A549 (cell line): Measurements from ENCODE around the gene HSPBP1.

ENCODE experiments used
- CEBPB ChIP-seq, 2 experiments: fragments of >200 bp in 1 of 2; sonication (Bioruptor Twin) in 1 of 2; formaldehyde crosslinking in 1 of 2; IDR thresholded peaks; 2 replicates each; pipeline ENCODE4 v1.6.1; 2012 to 2016
- CTCF ChIP-seq: fragments of >200 bp; sonication (Bioruptor Twin); formaldehyde crosslinking; IDR thresholded peaks from 3 replicates; pipeline ENCODE4 v1.5.1; 2016
- ESRRA ChIP-seq: fragments of 150-350 bp; IDR thresholded peaks from 2 replicates; pipeline ENCODE4 v1.6.1; 2014; ENCODE audit warnings: mild to moderate bottlenecking, low read length, borderline replicate concordance
- JUNB ChIP-seq: fragments of >200 bp; sonication (Bioruptor Twin); formaldehyde crosslinking; IDR thresholded peaks from 2 replicates; pipeline ENCODE4 v1.6.1; 2016
- MAFK ChIP-seq: fragments of 450-650 bp; IDR thresholded peaks from 2 replicates; pipeline ENCODE4 v1.6.1; 2014; ENCODE audit not compliant: partially characterized antibody
- MAX ChIP-seq: IDR thresholded peaks from 2 replicates; pipeline ENCODE4 v1.6.1; 2012
- POLR2A ChIP-seq: IDR thresholded peaks from 2 replicates; pipeline ENCODE4 v1.6.1; 2012; ENCODE audit warnings: mild to moderate bottlenecking, low read length
- RCOR1 ChIP-seq: fragments of 150-350 bp; IDR thresholded peaks from 2 replicates; pipeline ENCODE4 v1.6.1; 2014; ENCODE audit warnings: antibody characterized with exemption, low read length, low read depth
- ZFP36 ChIP-seq: fragments of 450-650 bp; IDR thresholded peaks from 2 replicates; pipeline ENCODE4 v1.6.1; 2014; ENCODE audit warnings: borderline replicate concordance; ENCODE audit not compliant: partially characterized antibody

DNA sequence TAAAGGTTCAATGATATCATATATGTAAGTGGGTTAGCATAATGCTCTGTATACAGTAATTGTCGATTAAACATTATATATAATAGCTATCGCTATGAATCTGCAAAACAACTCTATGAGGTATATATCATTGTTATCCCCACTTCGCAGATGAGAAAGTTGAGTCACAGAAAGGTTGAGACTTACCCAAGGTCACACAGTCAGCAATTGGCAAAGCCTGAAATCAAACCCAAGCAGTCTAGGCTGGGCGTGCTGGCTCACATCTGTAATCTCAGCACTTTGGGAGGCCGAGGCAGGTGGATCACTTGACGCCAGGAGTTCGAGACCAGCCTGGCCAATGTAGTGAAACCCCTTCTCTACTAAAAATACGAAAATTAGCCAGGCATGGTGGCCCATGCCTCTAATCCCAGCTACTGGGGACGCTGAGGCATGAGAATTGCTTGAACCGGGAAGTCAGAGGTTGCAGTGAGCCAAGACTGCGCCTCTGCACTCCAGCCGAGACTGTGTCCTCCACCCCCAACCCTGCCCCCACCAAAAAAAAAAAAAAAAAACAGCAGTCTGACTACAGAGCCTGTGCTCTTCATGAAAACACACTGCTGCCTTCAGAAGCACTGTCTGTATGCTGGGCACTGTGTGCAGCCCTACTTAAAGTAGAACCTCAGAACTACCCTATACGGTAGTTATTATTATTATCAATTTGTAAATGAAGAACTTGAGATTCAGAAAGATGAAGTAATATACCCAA is 1.3 kb downstream of the HSPBP1 start:
- TF ChIP-seq MAFK (no peak), POLR2A (no peak), CTCF (no peak), MAX (no peak), ESRRA (no peak; the same call in 1 of the 2 replicates), RCOR1 (no peak), JUNB (no peak), CEBPB (IDR thresholded peaks at IDR 0.05) (no peak), ZFP36 (no peak)
